SKM-1 treated with dmso at 0.1 percent for 144 hours (cell line): ENCODE measurements around the gene PAK5.

Experiments
- DNase-seq: peaks from one replicate; lab custom pipeline; 2025; ENCODE audit not compliant: unreplicated experiment; lab: John Stamatoyannopoulos, UW

The PAK5 gene

DNA sequence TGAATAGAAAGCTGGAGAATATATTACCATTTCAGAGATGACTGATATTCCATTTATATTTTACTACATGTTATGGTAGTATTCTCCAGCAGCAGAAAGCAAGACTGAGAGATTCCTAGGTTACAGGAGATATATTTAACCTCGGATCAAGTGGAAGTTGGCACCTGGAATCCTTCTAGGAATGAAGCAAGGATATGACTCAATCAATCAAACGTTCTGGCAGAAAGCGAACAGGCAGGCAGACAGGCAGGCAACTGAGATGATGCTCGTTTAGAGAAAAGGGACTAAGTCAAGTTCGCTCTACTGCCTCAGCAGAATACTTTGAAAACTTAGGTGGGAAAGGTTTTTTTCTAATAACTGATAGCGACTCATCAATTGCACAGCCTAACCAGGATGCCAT lies 46.2 kb downstream of the PAK5 start:
- DNase-seq: no peak

DNA sequence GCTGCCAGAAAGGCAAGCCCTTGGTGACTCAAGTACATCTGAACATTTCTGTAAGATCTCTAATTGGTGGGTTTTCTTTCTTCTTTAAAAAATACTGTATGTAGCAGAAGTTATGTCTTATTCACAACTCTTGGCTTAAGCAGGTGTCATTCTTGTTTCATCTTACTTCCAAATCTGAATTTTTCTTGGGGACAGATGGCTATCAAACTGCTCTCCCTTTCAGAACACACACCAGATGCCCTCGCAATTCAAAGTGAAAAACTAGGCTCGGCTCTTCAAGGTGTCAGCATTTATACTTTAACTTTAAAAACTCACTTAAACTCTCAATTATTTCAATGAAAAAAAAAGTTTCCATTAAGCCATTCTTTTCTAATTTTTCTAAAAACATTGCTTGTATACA lies 49.7 kb downstream of the PAK5 start:
- no peak for DNase-seq

DNA sequence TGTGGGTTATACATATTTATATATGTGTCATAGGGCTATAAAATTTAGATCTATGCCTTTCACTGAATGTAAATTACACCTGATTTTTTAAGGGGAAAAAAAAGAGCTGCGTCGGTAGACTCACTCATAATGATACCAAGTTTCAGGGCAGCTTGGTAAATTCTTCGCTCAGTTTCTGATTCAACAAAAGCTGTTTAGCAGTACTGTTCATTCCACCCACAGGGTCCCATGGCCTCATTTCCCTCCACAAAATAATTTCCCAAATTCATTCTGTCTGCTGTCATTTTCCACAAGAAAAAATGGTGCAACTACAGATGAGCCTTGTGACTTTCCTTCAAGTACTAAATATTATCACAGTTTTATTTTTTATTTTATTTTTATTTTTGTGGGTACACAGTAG lies 63.7 kb downstream of the PAK5 start:
- no peak for DNase-seq

DNA sequence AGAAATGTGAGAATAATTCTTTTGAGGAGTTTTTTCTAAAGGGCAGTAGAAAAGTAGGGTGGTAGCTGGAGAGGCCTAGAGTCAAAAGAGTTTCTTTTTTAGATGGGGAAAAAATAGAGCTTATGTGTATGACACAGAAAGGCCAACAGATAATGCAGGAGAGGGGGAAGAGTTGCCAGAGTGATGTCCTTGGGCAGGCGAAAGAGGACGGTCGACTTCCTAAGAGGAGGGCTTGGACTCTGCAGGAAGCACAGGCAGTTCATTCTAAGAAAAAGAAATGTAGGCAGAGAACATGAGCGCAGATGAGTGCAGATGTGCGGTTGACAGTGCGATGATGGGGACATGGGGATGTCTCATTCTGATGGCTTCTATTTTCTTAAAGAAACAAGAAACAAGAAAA lies 68.9 kb downstream of the PAK5 start:
- DNase-seq: no peak

DNA sequence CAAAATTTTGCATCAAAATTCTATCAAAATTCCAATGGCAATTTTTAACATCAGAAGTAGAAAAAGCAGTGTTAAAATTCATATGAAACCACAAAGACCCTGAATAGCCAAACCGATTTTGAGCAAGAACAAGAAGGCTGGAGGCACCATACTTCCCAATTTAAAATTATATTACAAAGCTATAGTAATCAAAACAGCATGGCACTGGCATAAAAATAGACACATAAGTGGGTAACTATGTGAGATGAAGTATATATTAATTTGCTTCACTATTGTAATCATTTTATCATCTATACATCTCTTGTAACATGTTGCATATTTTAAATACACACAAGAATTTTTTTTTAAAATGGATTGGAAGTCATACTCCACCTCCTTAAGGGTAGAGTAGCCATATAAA lies 77.4 kb downstream of the PAK5 start:
- no peak for DNase-seq

DNA sequence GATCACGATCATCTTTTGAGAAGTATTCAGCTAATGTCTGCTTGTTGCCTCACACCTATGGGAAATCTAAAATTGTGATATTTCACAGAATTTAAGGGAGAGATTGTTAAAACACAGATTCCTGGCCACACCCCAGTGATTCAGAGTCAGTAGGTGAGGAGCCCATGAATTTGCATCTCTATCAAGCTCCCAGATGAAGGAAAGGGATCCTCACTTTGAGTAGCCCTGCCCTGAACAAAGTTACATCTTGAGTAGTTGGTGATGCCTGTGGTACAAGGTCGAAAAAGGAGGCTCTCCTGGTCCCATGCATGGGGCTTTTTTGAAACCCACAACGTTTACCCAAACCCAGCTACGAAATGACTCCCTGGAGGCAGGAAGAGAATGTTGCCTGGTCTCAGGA lies 79.5 kb downstream of the PAK5 start:
- DNase-seq: no peak

DNA sequence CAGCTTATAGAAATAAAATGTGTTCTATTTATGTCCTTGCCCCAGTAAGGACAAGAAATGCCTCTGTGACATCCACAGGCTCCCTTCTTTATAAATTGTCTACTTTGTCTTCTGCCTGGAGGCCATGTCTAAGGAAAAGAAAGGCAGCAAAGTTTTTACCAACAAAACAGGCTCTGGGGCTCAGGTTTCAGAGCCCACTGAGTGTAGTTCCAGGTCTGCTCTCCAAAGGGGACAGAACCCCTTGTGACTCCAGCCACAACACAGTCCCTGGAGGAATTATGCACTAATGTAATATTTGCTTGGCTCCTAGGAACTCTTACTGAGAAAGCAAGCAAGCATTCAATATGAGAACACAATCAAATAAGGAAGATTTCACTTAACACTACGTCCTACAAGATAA lies 80.1 kb downstream of the PAK5 start:
- no peak for DNase-seq

DNA sequence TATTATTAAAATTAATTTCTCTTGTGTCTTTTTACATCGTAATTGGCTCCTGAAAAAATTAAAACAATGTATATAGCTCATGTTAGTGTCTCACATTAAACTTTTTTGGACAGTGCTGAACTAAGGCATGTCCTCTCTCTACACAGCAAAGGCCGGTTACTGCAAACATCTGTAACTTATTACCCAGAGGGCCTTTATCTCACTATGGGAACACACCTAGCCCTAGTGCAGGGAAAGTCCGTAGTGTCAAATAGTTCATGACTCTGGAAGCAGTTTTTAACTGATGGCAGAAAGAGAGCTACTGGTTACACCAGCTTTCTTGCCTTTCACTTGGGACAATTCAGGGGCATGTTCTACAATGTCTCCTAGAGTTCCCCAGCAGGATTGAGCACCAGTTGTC lies 82.2 kb downstream of the PAK5 start:
- no peak for DNase-seq

DNA sequence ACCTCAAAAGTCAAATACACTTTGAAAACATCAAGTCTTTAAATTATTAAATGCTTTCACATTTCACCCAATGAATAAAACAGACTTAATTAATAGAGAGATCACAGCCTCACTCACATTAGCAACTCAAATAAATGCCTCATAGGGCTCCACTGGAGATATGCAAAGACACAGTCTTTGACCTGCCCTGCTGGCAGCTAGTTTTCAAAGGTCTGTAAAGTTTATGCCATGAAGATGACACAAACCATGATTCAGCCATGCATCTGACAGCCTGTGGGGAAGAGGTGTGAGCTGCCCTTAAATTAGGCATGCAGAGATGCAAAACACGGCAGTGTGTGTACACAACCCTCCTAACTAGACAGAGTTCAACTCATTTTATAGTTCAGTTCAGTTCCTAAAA lies 83.6 kb downstream of the PAK5 start:
- DNase-seq: no peak

DNA sequence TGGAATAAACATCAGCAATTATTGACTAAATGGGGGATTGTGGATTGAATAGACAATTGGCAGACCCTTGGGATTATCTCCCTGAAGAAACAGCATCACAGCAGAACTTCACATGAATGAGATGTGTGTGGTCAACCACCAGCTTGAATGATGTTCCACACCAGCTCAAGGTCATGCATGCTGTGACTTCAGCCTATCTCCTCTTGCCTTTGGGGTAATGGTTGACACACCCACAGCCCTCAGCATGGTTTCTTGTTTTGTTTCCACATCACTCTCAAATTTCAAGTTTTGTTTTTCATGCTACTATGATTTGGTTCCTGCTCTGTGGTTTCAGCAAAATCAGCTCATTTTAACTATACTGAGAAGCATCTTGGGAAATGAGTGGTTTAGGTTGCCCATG lies 94.3 kb downstream of the PAK5 start:
- DNase-seq: no peak

DNA sequence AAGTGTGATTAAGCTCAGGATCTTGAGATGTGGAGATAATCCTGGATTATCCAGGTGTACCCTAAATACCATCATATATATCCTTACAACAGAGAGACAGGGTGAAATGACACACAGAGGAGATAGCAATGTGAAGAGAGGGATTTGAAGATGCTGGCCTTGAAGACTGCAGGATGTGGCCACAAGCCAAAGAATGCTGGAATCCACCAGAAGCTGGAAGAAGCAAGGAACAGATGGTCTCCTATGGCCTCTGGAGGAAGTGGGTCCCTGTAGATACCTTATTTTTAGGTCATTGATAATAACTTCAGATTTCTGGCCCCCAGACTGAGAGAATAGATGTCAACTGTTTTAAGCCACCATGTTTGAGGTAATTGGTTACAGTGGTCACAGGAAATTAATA lies 95.0 kb downstream of the PAK5 start:
- no peak for DNase-seq

DNA sequence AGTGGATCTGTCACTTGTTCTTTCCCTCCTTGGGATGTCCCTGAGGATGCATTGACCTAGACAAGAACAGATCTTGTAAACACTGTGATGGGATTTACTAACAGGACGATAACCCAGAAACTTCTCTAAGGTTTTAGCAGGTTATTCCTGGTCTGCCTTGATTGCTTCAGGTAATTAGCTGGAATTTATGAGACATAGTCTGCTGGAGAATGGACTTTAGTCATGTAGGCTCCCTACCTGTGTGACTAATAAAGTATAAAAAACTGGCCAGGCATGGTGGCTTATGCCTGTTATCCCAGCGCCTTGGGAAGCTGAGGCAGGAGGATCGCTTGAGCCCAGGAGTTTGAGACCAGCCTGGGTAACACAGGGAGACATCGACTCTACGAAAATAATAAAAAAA lies 96.1 kb downstream of the PAK5 start:
- DNase-seq: no peak

DNA sequence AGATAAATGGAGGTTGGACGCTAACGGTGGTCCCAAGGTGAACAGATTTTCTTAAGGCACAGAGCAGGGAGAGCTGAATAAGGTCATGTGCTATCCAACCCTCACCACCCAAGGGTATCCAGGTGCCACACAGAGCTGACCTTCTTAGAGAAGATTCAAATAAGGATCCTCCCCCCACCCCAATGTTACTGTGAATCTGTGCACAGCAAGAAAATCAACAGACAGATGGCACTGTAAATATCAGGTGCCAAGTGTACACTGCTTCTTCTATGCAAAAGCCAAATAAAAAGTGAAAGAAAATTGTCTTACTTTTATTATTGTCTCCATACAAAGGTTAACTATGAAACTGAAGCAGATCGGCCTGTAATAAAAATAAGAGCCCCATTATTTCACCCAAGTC lies 96.9 kb downstream of the PAK5 start:
- DNase-seq: no peak

DNA sequence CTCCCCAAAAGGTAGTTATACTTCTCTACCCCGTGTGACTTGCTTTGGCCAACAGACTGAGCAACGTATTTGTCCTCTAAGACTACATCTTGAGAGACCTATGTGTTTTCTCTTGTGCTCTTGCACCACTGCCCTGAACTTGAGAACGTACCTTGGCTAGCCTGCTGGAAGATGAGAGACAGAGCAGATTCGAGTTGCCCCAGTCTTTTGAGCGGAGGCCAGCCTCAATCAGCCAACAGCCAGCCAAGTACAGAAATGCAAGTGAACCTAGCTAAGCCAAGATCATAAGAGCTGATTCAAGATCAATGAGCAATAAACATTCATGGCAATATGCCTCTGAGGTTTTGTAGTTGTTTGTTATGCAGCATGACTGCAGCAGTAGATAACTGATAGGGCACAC lies 98.4 kb downstream of the PAK5 start:
- DNase-seq: no peak

DNA sequence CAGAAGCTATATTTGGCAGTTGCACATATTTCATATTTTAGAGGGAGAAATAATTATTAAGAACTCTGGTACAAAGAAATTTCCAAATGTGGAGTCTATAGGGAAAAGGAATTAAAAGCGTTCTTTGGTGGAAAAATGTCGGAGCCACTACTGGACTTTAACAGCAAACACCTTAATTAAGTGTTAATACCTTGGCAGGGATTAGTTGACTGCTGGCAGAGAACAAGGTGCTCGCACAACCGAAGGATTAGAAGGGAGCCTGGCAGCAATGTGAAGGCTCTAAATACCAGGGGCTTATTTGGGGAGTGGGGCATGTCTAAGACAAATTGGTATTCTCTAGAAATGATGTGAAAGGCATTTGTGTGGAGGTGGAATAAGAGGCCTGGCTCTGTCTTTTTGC lies 98.9 kb downstream of the PAK5 start:
- DNase-seq: no peak

DNA sequence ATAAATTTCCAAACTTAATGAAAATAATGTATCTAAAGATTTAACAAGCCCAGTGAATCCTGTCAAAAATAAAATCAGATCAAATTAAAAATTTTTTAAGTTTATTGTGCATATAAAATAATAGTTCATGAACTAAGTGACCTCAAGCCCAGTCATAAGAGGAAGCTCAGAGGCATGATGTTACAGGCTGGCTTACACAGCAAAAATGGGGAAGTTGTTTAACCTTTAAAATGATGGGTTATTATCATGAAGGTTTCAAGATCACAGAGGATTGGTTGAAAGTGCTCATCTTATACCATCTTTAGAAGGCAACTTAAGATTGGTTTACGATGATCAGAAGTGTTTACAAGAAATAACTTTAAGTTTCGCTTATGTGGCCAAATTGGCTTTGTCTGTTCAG lies 102.5 kb downstream of the PAK5 start:
- DNase-seq: no peak

DNA sequence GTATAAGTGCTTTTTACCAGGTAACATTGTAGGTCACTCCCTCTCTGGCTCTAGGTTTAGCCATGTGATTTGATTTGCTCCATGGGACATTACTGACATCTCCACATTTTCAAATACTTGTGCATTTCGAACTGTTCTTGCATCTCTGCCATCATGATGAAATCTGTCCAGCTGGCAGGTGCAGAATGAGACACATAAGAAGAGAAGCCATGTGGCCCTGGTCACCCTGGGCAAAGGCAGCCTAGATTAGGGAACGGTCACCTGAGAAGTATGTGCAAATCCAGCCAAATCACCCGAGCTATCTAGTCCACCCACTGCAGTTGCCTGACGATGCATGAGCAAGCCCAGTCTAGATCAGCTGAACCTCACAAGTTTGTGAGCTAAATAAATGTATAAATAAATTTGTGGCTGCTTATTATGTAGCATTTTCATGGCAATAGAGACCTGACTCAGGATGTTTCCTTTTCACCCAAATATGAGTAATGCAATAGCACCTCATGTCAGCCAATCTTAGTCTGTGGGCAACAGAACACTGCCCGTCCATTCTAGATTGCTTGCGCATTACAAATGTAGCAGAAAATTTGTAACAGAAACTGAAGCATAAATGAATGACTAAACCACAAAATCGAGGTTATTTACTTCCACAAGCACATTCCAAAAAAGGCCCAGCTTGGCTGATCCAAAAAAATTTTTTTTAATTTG lies 115.2 kb downstream of the PAK5 start:
- DNase-seq: no peak

DNA sequence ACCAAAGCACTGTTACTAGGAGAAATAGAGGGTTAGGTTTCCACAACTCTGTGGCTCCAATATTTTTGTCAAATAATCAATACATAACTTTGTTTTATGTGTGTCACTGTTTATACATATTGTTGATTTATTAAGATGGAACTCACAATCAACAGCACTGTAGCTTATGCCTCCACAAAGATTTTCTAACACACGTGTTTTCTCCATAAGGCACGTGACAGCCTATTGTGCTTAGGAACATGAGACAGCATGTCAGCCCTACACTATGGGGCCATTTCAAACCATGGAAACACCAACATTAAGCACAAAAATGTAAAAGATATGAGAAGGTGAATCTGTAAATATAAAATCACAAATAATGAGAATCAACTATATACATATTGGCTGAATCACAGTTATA lies 127.0 kb downstream of the PAK5 start:
- DNase-seq: no peak

DNA sequence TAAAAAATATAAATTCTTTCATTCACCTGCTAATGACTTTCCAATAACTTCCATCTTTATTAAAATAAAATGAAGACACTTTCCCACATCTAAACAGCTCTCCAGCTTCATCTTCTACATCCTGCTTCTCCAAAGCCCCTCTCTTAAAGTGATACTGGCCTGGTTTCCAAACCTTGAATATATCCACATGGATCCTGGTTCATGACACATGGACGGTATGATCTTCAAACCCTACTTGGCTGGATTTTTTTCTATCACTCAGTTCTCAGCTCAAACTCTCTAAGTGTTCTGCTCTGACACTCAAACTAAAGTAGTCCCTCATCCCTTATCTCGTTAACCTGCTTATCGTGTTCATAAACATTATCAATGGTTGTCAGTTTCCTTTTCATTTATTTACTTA lies 128.2 kb downstream of the PAK5 start:
- DNase-seq: no peak

DNA sequence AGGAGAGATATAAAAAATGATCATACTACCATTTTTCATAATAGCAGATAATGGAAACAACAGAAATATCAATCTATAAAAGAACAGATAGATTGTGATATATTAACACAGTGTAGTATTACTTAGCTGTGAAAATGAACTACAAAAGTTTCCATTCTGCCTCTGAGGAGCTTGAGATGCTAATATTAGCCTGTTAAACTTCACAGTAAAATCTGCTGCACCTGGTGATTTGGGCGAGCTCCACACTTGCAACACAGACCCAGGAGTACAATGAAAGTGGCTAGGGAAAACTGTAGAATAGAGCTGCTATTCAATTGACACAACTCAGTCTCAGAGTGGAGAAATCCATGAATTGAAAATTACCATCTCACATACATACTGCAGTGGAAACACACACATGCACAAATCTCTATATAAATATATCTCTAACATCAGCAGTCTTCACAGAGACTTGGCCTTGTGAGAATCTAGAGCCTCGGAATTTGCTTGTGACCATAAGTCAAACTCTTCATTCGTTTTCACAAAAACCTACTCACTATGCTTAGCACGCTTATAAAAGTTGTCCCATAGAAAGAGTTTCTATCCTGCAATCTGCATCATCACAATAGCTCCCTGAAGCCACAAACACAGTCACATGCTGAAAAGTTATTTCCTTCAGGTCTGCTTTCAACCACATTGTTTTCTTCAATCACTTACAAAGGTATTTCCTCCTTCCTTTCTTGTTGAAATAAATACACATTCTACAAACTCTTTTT lies 133.0 kb downstream of the PAK5 start:
- no peak for DNase-seq

DNA sequence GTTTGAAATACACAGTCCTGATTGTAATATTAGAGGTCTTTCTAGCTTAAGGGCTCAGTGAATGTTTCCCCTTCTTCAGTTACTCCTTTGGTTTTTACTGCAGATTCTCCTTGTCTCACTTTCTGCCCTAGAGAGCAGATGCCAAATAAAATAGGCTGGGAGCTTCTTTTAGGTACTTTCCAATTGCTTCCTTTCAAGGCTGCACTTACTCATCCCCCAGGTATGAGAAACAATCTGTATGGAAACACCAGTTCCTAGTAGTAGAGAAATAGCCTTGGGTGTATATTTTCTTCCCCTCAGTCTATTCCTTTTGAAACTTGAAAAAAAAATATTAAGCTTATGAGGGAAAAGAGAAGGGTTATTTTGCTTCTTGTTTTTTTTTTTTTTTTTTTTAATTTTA lies 139.7 kb downstream of the PAK5 start:
- no peak for DNase-seq

DNA sequence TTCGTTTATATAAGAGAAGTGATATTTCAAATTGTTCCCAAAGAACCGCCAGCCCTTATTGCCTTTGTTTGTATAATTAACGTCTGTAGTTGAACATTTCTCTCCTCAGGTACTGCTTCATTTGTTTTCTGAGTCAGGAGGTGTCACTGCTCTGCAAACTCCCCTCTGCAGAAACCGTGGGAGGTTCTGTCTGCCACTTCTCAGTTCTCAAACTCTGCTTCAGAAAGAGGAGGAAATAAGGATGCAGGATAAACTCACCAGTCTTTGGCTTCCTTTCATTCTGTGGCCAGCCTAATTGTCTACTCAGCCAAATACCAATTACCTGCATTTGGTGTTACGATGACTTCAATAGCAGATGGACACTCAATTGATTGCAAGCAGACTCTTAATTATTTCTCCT lies 149.8 kb downstream of the PAK5 start:
- DNase-seq: no peak

DNA sequence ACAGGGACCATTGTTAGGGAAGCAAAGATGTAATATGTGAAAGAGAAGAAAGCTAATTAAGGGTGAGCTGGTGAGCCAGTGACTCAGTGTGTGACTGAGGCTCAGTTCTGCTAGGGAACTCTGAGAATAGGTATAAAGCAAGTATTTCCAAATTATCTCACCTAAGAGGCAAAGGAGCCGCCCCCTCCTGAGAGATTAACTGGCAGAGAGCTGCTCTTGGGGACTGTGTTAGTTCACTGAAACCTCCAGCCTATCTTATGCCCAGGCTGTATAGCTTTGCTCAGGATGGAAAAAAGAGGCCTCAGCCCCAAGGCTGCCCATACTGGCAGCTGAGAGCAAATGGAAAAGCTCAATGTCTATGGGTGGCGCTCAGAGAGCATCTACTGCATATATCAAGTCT lies 152.0 kb downstream of the PAK5 start:
- DNase-seq: no peak
